T-helper 1 cell (primary cell): Measurements from ENCODE around the gene DRC3.
"Not testable (repeated sequence)": the region's sequence is repeated elsewhere in the genome, so short reads cannot be mapped to it uniquely, and the experiment has no call there.

ENCODE experiments used
- DNase-seq, 5 donors: peaks; one replicate each; pipeline ENCODE4 v3.0.0-alpha.2; 2012 to 2020

The DRC3 gene

GRCh38 chr17:17995887-17996286, 23.2 kb downstream of the DRC3 start:
- DNase-seq, result not testable (repeated sequence)

DNA sequence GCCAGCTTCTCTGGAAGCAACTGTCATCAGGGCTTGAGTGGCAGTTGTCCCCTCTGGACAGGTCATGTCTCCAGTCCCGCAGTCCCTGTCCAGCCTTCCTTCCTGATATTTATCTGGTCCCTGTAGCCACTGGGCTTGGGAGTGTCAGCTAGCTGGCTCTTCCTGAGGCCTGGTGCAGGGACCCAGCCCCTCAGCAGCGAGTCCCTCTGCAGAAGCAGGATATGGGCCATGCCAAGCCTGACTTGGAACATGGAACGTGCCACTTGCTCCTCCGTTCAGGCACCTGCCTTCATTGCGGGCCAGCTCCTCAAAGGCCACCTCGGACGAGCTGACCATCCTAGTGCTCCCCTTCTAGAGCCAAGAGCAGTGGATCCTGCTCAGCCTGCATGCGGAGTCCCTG, 26.3 kb downstream of the DRC3 start:
- DNase-seq, result no peak

DNA sequence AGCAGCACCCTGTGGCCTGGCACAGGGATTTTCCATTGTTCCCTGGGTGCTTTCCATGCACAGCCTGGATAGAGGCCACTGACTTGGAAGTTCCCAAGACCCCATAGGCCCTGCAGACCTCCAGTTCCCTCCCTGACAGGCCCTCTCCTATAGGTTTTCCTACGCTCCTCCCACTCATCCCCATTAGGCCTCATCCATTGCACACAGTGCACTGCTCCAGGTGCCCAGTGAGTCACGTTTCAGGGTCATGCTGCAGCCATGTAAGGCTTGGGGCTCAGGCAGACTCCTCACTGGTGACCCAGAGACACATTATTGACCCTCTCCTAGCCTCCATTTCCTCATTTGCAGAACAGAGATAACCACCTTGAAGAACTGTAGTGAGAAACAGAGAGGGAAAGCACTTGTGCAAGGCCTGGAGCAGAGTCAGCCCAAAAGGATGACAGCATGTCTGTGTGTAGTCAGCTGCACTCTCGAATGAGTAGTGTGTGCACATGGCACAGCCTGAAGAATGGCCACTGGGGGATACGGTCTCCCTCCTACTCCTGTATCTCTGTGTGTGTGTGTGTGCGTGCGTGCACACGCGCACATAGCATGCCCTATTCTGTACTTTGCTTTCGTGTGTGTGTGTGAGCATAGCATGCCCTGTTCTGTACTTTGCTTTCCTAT, 26.8 kb downstream of the DRC3 start:
- DNase-seq, result no peak

GRCh38 chr17:18000030-18000408, 27.4 kb downstream of the DRC3 start:
- DNase-seq, result no peak

DNA sequence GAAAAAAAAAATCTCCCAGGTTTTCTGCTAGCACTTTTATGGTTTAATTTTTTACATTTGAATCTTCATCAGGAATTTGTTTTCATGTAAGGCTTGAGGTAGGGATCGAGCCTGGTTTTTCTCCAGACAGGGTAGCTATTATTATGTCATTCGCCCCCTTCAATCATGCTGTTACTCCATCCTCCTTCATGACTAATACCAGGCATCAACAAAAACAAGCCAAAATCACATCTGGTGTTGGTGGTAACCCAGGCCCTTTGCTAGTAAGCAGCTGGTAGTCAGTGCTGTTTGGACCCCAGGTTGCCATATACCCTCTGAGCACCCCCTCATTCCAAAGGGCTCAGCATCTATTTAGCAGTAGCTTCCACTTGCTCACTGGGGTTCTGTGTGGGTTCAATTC, 29.5 kb downstream of the DRC3 start:
- no peak for DNase-seq

DNA sequence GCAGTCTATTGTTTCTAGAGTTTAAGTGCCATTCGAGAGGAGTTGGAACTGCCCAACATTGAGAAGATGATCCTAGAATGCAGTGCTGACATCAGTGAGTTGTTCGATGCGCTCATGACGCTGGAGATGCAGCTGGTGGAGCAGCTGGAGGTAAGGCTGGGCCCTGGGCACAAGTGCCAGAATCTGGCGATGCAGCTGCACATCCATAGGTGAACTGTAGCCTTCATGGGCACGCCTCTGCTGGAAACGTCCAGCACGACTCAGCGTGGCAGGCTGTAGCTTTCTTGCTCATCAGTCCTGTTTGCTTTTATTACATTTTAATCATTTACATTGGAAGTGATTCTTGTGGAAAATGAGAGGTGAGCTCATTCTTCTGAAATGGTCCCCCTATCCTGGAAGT, 31.7 kb downstream of the DRC3 start:
- DNase-seq, result no peak

DNA sequence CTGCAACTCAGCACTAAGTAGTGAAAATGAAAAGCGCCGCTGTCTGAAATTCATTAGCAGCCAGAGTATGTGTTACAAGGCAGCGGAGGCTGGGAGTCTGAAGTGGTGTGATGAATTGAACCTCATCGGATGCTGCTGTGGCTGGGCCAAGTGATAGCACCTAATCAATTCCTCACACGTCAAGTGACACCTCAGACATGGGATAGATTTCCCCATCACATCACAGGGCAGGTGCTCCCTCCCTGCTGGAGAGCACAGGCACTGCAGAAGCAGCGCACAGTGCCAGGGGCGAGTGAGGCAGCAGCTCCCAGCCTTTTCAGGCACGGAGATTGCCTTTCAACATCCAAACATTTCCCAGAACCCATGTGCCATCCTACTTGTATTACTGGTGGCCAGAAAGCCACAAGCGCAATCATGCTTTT, 32.2 kb downstream of the DRC3 start:
- no peak for DNase-seq

DNA sequence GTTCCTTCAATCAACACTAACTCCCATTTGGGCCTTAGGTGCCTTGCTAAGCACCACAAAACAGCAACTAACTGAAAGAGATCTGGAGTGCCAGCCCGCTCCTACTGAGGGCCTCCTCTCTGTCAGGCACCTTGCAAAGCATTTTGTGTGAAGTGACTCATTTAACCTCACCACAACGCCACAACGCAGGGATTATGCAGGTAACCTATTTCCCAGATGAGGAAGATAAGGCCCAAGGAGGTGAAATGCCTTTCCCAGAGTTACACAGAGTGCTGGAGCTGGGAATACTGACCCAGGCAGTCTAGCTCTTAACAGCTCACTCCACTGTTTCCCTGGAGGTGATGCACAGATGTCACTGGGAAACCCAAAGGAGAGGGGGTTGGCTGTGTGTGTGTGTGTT, 32.8 kb downstream of the DRC3 start:
- DNase-seq, result no peak

- DNase-seq, result no peak
These were observed 34.0 kb downstream of the DRC3 start for GRCh38 chr17:18006495-18007239.

DNA sequence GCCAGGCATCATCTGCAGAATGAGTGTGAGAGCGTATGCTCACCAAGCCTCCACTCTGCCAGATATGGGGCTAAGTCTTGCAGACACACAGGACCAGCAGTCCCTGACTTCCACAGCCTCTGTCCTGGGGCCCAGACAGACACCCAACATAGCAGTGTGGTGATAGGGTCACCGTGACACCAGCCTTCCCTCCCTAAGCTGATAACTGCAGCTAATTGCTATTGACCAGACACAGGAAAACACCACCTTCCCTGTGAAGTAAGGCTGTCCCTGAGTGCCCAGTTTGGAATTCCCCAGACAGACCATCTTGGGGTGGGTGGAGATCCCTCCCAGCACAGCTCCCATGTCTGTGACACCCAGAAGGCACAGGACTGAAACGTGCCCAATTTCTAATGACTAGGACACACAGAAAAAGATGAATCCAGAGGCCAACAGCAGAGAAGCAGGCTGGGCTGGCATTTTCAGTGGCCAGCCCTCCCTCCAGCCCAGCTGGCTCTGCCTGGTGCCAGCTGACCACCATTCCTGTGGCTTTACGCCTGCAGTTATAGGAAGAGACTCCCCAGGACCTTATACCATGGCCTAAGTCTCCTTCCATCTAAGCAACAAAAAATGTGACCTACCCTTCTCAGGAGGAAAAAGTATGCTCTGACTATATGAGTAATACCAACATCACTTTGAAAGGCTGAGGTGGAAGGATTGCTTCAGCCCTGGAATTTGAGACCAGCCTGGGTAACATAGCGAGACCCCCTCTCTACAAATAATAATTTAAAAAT, 36.0 kb downstream of the DRC3 start:
- DNase-seq, result no peak

DNA sequence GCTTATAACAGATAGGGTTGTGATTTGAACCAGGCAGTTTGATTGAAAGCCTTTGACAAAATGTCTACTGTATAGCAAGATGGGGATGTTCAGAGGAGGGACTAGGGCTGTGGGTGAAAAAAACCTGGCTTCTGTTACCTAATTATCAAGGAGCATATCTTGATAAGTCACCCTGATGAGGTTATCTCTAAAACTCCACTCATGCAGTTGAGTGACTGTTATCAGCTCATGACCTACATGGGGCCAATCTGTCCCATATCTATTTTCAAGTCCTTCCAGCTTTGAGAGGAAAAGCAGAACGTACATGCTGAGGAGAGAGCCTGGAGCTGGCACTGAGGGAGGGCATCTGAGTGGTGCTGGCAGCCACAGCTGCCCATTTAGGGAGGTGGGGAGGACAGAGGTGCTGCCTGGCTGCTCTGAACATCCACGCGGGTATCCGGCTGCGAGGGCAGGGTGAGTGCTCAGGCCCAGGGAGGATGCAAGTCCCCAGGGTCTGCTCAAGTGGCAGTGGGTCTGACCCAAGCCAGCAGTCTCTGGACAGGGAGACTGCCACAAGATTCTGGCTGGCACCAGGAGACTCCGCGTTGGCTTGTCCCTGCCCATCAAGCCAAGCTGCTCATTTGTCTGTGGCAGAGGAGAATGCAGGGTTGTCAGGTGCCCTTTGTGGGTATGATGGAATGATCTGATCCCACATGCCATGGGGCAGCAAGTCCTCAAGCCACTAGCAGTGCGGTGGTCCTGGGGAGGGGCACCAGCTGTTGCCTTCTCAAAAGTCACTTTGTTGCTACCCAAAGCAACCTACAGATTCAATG, 37.2 kb downstream of the DRC3 start:
- DNase-seq, result no peak

- DNase-seq, result no peak
These were observed 38.6 kb downstream of the DRC3 start for GRCh38 chr17:18011286-18011685.

DNA sequence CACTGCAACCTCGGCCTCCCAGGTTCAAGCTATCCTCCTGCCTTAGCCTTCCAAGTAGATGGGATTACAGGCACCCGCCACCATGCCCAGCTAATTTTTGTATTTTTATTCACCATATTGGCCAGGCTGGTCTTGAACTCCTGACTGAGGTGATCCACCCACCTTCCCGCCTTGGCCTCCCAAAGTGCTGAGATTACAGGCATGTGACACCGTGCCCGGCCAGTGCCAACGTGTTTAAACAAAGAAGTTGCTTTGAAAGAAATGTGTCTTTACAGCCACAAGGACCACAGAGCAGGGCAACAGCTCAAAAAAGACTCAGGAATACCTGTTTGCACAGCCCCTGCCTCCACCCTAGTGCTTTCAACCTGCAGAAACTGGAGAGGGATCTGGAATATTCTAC, 41.3 kb downstream of the DRC3 start:
- no peak for DNase-seq

GRCh38 chr17:18015593-18015992, 42.9 kb downstream of the DRC3 start:
- no peak for DNase-seq

DNA sequence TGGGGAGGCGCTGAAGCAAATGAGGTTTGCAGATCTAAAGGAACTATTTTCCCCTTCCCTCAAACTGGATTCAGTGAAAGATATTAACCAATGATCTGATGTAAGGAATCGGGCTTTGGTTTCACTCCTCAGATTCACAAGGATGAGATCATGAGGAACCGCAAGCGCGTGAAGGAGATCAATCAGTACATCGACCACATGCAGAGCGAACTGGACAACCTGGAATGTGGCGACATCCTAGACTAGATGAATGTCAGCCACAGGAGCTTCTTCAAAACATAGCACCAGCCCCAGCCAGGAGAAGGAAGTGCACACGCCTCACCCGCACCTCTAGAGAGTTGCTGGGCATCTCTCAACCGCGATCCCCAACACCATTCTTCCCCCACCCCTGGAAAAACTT, 43.8 kb downstream of the DRC3 start:
- DNase-seq, result no peak

DNA sequence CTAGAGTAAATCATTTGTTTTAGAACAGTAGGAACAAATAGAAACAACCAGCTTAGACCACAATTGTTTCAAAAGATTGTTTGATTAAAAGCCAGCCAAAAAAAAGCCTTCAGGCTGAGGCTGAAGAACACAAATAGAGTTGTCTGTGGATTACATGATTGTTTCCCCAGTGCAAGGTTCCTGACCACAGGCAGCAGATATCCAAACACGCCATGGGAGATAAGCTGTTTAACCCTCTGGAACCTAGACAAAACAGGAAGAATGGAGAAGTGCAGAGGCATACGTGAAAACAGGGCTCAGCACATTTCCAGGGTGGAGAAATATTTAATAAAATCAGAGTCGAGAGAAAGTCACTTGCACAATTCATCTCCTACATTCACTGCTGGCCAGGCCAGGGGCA, 45.3 kb downstream of the DRC3 start:
- DNase-seq, result no peak

DNA sequence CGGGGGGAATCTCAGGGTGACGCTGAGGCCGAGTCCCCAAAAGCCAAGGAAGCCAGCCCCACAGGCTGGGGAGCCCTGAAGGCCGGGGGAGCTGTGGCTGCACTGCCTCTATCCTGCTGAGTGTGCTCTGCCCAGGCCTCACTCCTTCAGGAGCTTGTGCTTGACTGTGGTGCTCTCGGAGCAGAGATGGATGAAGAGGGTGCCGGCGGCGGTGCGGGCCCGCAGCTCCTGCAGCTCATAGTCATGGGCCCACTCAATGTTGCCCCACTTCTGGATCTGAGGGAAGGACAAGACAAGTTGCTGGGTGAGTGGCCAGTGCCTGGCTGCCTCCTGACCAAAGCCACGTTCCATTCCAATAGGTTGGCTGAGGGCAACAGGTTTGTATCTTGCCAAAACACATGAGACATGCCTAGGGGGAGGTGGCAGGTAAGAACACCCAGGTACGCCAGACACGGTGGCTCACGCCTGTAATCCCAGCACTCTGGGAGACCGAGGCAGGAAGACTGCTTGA, 45.8 kb downstream of the DRC3 start:
- no peak for DNase-seq

DNA sequence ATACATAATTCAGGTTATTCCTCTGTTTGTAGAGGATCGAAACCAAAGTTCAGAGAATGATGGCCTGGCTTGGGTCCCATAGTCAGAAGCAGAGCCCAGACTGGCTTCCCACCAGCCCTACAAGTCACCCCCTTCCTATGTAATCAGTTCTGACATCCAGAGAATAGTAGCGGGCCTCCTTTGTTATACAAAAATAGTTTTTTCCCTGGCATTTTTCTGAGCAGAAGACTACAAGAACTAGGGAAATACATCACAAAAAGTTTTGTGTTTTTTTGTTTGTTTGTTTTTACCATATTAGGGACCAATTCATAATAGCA, 47.1 kb downstream of the DRC3 start:
- no peak for DNase-seq

DNA sequence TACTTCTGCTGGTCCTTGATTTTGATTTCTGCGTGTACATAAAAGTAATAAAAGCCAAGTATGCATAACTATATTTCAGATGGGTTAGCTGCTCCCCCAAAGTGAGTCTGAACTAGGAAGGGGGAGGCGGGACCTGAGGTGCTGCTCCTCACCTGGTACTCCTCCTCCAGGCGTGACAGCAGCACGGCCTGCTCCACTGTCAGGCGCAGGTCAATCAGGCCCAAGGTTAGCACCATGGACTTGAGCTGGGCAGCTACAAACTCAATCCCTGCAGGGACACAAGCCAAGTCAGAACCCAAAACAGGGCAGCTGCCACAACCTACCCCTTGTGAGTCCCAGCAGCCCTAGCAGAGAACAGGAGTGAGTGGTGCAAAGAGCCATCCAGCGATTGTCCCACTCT, 48.3 kb downstream of the DRC3 start:
- DNase-seq, result no peak

DNA sequence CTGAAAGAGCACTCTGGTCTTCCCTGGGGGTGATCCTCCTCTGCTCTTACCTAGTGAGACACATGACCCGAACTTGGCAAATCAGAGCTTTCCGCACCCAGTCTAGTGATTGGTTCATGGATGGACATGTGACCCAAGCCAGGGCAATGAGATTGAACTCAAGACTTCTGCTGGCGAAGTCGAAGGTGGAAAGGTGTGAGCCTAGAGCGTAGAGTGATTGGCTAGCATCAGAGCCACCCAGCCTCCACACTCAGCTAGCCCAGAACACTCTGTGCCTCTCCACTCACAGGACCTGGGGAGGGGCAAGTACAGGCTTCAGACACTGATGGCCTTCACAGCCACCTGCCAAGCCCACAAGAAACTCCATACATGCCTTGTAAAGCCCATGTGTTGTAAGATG, 48.7 kb downstream of the DRC3 start:
- DNase-seq, result no peak

DNA sequence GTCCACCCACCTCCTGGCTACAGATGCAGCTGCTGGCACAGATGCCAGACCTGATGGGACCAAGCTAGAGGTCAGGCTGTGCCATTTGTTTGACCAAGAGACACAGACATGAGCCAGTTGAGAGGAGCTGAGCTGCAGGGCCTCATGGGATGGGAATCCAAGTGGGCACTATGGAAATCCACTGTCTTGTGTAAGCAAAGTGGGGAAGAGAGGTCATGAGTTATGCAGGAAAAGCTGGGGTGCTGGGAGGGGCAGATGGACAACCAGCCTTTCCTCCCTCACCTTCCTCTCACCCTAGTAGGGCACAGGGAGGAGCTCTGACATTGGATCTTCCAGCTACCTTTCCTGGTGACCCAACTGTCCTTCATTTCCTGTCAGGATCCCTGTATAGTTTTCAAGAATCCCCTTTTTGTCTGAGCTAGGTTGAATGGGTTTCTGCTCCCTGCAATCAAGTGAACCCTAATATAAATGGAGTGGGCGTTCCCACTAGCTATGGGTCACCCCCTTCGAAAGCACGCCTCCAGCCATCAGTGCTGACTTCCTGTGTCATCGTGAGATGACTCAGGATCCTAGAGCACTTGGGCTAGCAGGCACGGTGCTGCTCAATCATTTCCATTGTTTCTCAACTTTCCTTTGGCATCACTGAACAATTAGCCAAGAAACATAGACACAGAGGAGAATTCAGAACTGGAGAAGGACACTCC, 52.7 kb downstream of the DRC3 start:
- peak in 1 of 5 donors; percentile 76 for DNase-seq
